HFF-Myc (cell line): ENCODE data around the gene UVSSA.
"Not testable (repeated sequence)": the region's sequence is repeated elsewhere in the genome, so short reads cannot be mapped to it uniquely, and the experiment has no call there.

ENCODE experiments used
- DNase-seq: peaks from one replicate; pipeline ENCODE4 v3.0.0-alpha.2; 2011; ENCODE audit warnings: low read depth; ENCODE audit errors: extremely low read depth
- H3K4me3 ChIP-seq: replicated peaks from 2 replicates; pipeline ENCODE4 v1.5.1; 2011; ENCODE audit warnings: low read depth, mild to moderate bottlenecking, control low read depth, low read length
- TF ChIP-seq, protein P1 (sequence below): IDR thresholded peaks from 2 replicates; pipeline ENCODE4 v1.5.1; 2012; ENCODE audit warnings: mild to moderate bottlenecking, low read depth, low read length, control low read depth; ENCODE audit errors: missing control alignments

UVSSA gene

DNA sequence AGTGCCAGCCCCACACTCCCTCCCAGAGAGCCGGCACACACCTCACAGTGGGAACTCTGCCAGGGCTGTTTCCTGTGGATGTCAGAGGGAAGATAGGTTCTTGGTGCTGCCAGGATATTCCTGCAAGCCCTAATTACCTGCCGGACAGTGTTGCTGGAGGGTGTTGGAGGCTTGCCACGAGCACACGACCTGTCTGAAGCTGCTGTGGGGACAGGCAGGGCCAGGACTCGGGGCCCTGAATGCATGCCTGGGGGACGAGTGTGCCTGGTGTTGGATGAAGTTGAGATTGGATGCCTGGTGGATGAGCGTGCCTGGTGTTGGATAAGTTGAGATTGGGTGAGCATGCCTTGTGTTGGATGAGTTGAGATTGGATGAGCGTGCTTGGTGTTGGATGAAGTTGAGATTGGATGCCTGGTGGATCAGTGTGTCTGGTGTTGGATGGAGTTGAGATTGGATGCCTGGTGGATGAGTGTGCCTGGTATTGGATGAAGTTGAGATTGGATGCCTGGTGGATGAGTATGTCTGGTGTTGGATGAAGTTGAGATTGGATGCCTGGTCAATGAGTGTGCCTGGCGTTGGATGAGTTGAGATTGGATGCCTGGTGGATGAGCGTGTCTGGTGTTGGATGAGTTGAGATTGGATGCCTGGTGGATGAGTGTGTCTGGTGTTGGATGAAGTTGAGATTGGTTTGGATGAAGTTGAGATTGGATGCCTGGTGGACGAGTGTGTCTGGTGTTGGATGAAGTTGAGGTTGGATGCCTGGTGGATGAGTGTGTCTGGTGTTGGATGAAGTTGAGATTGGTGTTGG is 23.2 kb upstream of the UVSSA start:
- DNase-seq: peak; percentile 71
- TF ChIP-seq, protein P1, sequence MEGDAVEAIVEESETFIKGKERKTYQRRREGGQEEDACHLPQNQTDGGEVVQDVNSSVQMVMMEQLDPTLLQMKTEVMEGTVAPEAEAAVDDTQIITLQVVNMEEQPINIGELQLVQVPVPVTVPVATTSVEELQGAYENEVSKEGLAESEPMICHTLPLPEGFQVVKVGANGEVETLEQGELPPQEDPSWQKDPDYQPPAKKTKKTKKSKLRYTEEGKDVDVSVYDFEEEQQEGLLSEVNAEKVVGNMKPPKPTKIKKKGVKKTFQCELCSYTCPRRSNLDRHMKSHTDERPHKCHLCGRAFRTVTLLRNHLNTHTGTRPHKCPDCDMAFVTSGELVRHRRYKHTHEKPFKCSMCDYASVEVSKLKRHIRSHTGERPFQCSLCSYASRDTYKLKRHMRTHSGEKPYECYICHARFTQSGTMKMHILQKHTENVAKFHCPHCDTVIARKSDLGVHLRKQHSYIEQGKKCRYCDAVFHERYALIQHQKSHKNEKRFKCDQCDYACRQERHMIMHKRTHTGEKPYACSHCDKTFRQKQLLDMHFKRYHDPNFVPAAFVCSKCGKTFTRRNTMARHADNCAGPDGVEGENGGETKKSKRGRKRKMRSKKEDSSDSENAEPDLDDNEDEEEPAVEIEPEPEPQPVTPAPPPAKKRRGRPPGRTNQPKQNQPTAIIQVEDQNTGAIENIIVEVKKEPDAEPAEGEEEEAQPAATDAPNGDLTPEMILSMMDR: no peak
- H3K4me3 ChIP-seq: no peak overlapping the region

DNA sequence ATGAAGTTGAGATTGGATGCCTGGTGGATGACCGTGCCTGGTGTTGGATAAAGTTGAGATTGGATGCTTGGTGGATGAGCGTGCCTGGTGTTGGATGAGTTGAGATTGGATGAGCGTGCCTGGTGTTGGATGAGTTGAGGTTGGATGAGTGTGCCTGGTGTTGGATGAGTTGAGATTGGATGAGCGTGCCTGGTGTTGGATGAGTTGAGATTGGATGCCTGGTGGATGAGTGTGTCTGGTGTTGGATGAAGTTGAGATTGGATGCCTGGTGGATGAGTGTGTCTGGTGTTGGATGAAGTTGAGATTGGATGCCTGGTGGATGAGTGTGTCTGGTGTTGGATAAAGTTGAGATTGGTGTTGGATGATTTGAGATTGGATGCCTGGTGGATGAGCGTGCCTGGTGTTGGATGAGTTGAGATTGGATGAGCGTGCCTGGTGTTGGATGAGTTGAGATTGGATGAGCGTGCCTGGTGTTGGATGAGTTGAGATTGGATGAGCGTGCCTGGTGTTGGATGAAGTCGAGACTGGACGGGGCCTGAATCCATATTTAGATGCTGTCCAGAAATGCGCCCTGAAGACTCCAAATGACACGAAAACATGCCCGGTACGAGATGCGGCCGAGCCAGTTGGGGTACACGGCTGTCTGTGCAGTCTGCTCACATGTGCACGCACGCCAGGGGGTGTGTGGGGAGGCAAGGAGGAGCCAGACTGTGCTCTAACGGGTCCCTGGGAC is 22.4 kb upstream of the UVSSA start:
- DNase-seq, H3K4me3 ChIP-seq: not testable (repeated sequence)

DNA sequence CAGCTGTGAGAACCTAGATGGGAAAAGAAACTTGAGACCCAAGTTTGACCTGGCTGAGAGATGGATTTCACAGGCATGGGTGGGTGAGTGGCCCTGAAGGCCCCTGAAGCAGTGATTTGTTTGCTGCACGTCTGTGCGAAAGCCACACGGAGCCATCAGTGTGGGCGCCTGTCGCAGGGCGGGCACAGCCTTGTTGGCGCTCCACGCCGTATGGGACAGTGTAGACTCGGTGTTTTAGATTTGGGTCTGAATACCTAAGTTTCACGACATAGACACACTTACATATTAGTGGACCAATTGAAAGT is 21.9 kb upstream of the UVSSA start:
- H3K4me3 ChIP-seq: no peak overlapping the region
- no peak for DNase-seq
- TF ChIP-seq, protein P1: no peak

DNA sequence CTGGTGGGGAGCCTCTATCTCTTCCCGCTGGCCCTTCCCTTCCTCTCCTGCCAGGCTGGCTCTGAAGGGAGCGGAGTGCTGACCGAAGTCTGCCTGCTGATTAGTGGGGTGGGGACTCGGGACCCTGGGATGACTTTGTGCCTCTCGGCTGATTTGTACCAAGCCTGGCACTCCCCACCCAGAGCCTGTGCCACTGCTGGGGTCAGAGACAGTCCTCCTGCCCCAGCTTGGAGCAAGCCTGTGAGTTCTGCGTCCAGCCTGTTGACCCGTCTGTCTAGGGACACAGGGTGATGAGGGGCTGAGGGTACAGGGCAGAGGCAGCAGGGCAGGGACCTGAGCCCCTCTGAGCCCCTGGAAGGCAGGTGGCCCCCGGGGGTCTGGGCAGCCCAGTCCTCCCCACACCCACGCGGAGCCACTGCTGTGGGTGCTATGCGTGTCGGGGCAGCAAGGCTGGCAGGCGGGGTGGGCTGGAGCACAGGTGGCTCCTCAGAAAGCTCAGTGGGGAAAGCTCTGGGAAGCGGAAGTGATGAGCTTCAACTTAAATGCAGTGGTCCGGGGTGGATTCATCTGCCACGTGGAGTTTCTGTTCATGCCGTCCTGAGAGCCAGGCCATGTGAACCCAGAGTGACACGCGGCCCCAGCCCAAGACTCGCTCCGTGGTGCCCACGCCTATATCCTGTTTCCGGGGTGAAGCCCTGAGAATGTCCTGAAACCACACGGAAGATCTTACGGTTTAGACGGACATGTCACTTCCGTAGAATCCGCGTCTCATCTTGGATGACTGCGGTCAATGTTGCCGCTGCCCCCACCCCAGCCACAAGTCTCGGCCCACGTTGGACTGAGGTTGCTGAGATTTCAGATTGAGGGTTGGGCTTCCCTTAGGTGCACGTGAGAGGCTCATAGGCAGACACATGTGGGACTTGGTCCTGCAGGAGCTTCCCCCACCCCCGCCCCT is 21.1 kb upstream of the UVSSA start:
- TF ChIP-seq, protein P1: no peak
- no peak overlapping the region for H3K4me3 ChIP-seq
- DNase-seq: no peak

DNA sequence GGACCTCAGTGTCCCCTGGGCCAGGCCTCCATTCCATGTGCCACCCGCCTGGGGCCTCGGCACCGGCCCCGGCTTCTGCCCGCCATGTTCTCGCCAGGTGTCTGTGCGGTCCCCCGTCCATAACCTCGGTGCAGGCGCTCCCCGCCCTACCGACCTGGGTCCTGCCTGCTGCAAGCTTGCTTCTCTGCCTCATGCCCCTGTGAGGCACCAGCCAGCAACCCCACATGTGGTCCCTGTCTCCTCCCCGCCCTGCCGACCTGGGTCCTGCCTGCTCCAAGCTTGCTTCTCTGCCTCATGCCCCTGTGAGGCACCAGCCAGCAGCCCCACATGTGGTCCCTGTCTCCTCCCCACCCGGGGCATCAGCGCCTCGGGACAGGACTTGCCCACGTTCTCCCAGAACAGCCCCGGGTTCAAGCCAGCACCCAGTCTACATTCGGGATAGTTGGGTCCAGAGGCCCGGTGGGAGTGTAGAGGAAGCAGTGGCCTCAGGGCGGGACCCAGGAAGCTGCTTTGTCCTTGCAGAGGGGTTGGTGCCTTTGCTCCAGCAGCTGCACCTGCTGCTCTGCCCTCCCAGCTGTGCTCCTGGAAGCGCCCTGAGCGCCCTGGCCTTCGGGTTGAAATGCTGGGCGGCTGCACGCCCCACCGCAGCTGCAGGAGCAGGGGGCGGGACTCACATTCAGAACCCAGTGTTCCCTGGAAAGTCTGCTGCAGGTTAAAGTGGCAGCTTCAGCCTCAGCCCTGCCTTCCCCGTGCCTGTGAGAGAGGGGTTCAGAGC is 20.1 kb upstream of the UVSSA start:
- DNase-seq: no peak
- H3K4me3 ChIP-seq: no peak overlapping the region
- TF ChIP-seq, protein P1: no peak

DNA sequence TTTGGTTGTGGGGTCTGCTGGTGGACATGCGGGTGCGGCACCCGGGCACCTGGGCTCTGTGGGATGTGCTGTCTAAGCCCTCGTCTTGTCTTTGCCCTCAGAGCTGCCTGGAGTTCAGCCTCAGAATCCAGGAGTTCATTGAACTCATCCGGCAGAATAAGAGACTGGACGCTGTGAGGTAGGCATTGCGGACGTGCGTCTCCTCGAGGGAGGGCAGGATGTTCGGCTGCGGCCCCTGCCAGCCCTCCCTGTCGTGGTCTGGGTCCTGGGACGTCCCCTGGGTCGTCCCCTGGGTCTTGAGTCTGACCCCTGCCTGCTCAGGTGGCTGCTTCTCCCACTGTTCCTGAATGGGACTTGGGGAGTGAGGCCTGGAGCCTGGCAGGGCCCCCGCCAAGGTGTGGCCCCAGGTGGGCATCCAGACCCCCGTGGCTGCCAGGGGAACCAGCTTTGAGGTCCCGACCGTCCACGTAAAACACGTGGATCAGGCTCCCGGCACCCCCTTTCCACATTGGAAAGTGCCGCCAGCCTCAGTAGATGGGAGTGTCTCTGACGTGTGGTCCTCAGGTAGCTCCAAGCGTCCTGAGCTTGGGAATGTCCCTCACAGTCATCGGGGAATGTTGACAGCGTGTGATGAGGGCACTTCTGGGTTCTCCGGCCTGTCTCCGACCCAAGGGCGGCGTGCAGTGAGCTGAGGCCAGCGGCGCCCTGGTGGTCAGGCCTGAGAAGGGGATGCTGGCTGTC is 19.3 kb upstream of the UVSSA start:
- H3K4me3 ChIP-seq: no peak overlapping the region
- TF ChIP-seq, protein P1: no peak

More for the DNA sequence above, 19.3 kb upstream of the UVSSA start:
- DNase-seq: no peak
